ENCODE results near the gene ADGRB2.

DNA sequence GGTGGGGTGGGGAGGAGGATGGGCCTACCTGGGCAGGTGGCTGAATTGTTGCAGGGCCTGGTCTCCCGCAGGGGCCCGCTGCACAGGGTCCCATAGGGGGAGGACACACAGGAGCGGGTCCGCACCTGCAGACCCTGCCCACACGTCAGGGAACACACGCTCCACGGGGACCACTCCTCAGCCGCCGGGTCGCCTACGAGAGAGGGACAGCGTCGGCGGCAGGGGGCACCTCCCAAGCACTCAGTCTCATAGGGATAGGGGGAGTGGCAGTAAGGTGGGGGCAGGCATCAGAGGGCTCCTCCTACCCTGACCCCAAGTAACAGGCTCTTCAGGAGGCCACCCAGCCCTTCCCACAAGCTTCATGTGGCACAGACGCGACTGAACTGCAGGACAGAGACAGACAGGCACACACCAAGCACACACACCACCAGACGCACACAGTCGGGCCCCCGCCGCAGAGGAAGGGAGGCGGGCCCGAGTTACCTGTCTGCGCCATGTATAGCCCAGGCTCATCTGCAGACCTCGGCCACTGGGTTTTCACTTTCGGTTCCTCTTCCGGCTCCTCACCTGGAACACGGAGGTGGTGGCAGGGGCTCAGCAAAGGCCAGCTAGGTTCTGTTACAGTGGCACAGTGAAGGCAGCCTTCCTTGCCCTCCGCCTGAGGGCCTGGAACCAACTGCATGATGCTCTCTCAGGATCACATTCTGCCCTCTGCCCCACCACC lies 19.8 kb downstream of the ADGRB2 start:
- no peak for TF ChIP-seq POLR2AphosphoS5 (IDR thresholded peaks at IDR 0.05)
- TF ChIP-seq, protein P1, sequence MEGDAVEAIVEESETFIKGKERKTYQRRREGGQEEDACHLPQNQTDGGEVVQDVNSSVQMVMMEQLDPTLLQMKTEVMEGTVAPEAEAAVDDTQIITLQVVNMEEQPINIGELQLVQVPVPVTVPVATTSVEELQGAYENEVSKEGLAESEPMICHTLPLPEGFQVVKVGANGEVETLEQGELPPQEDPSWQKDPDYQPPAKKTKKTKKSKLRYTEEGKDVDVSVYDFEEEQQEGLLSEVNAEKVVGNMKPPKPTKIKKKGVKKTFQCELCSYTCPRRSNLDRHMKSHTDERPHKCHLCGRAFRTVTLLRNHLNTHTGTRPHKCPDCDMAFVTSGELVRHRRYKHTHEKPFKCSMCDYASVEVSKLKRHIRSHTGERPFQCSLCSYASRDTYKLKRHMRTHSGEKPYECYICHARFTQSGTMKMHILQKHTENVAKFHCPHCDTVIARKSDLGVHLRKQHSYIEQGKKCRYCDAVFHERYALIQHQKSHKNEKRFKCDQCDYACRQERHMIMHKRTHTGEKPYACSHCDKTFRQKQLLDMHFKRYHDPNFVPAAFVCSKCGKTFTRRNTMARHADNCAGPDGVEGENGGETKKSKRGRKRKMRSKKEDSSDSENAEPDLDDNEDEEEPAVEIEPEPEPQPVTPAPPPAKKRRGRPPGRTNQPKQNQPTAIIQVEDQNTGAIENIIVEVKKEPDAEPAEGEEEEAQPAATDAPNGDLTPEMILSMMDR (IDR thresholded peaks at IDR 0.05), result no peak
